Osteocyte (in vitro differentiated cells): ENCODE data around the gene GRIP2. TPM values are rescaled to one million over a fixed set of nuclear protein-coding genes. Genes with fewer than 3 reads are reported as not detected.

Source experiments
- DNase-seq: peaks from one replicate; pipeline ENCODE4 v3.0.0; 2021; ENCODE audit warnings: mixed read lengths; ENCODE audit not compliant: unreplicated experiment; ENCODE audit errors: extremely low spot score
- H3K27ac Mint-ChIP-seq: one replicate; pipeline ENCODE4 v1.8.0; 2021; ENCODE audit warnings: mild to moderate bottlenecking, mixed read lengths; ENCODE audit not compliant: unreplicated experiment
- H3K27me3 Mint-ChIP-seq: one replicate; pipeline ENCODE4 v1.8.0; 2021; ENCODE audit warnings: mixed read lengths; ENCODE audit not compliant: unreplicated experiment
- H3K36me3 Mint-ChIP-seq: one replicate; pipeline ENCODE4 v1.8.0; 2021; ENCODE audit warnings: mixed read lengths; ENCODE audit not compliant: unreplicated experiment
- H3K4me1 Mint-ChIP-seq: one replicate; pipeline ENCODE4 v1.8.0; 2021; ENCODE audit warnings: mixed read lengths; ENCODE audit not compliant: unreplicated experiment
- H3K4me3 Mint-ChIP-seq: one replicate; pipeline ENCODE4 v1.8.0; 2021; ENCODE audit warnings: mild to moderate bottlenecking, moderate library complexity, mixed read lengths; ENCODE audit not compliant: unreplicated experiment
- H3K9me3 Mint-ChIP-seq: one replicate; pipeline ENCODE4 v1.8.0; 2021; ENCODE audit warnings: mixed read lengths; ENCODE audit not compliant: unreplicated experiment
- total RNA-seq: library from RNA; stranded (reverse); gene quantifications from 2 replicates; pipeline ENCODE4 v1.2.1, GENCODE V29; 2021
- TF ChIP-seq, protein P1 (sequence below): fragments of 200-600 bp; sonication (generic); IDR thresholded peaks from 2 replicates; pipeline ENCODE4 v1.5.0; 2021; ENCODE audit warnings: antibody characterized with exemption, mild to moderate bottlenecking, moderate library complexity

Gene GRIP2
- total RNA-seq, 1 donor from 2014 or later = 0.35 TPM

DNA sequence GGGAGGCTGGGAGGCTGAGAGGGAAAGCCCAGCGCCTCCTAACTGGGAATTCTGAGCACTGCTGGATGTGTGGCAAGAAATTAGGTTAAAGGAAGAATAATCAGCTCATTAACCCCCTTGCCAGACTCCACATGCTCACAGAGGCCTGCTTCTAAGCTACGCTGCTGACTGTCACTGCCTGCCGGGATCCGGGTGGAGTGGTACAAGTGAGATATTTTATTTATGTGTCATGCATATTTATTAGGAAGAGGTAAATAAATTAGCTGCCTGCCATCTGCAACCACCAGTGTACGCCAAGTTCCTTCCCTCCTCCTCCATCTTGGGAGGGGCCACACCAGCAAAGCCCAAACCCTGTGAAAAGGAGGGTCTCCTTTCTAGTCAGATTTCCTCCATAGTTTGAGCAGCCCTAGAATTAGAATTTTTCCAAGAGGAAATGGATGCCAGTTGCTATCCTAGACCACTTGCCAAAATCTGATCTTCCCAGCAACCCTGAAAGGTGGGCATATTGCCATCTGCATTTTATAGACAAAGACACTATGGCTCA, 43.5 kb upstream of the GRIP2 start:
- H3K4me3 Mint-ChIP-seq = no peak overlapping the region
- H3K9me3 Mint-ChIP-seq = no peaks in the 10 kb centered on the region
- no peaks in the 10 kb centered on the region for H3K4me1 Mint-ChIP-seq
- H3K27me3 Mint-ChIP-seq = peaks cover 27% of the 10 kb centered on the region
- TF ChIP-seq, protein P1, sequence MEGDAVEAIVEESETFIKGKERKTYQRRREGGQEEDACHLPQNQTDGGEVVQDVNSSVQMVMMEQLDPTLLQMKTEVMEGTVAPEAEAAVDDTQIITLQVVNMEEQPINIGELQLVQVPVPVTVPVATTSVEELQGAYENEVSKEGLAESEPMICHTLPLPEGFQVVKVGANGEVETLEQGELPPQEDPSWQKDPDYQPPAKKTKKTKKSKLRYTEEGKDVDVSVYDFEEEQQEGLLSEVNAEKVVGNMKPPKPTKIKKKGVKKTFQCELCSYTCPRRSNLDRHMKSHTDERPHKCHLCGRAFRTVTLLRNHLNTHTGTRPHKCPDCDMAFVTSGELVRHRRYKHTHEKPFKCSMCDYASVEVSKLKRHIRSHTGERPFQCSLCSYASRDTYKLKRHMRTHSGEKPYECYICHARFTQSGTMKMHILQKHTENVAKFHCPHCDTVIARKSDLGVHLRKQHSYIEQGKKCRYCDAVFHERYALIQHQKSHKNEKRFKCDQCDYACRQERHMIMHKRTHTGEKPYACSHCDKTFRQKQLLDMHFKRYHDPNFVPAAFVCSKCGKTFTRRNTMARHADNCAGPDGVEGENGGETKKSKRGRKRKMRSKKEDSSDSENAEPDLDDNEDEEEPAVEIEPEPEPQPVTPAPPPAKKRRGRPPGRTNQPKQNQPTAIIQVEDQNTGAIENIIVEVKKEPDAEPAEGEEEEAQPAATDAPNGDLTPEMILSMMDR = no peak
- no peak for DNase-seq
- H3K27ac Mint-ChIP-seq = no peak overlapping the region
- no peaks in the 10 kb centered on the region for H3K36me3 Mint-ChIP-seq

DNA sequence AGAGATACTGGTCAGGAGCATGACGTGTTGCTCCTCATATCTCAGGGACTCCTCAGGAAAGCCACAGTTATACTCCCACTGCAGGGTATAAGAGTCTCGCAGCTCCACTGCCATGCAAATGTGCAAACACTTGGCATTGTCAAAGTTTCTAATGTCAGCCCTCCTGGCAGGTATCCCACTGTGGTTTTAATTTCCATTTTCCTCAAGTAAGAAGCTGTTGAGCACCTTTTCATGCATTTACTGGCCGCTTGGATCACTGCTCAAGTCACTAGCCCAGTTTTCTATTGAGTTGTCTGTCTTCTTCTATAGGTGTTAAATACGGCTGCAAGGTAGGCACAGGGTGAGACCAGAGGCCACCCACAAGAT, 41.9 kb upstream of the GRIP2 start:
- no peaks in the 10 kb centered on the region for H3K4me1 Mint-ChIP-seq
- H3K27me3 Mint-ChIP-seq = peaks cover 34% of the 10 kb centered on the region
- H3K36me3 Mint-ChIP-seq = no peaks in the 10 kb centered on the region
- H3K9me3 Mint-ChIP-seq = no peaks in the 10 kb centered on the region
- DNase-seq = no peak
- H3K27ac Mint-ChIP-seq = no peak overlapping the region
- TF ChIP-seq, protein P1 = no peak
- H3K4me3 Mint-ChIP-seq = no peak overlapping the region

GRCh38 chr3:14581334-14582044, 41.3 kb upstream of the GRIP2 start:
- Mint-ChIP-seq H3K9me3 (no peaks in the 10 kb centered on the region), H3K27ac (no peak overlapping the region), H3K36me3 (no peaks in the 10 kb centered on the region), H3K4me3 (no peak overlapping the region), H3K27me3 (peaks cover 33% of the 10 kb centered on the region), H3K4me1 (no peaks in the 10 kb centered on the region)
- no peak for DNase-seq
- TF ChIP-seq, protein P1 = no peak

DNA sequence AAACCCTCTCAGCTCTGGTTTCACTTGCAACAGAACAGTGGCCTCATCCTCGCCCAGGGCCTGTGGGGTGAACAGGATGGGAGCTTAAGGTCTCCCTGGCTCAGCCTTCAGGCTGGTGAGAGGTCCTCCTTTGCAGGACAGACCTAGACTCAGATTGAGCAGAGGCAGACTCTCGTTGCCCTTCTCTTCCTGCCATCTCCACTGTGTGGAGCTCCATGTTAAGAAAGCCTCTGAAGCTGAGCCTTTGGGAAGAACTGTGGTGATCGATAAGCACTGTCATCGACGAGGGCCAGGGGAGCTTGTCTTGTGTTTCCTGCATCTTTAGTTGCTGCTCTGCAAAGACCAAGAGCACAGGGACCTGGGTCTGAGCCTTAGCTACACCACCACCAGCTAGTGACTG, 37.8 kb upstream of the GRIP2 start:
- TF ChIP-seq, protein P1 = no peak
- Mint-ChIP-seq H3K4me3 (no peak overlapping the region), H3K27me3 (peaks cover 27% of the 10 kb centered on the region), H3K9me3 (no peaks in the 10 kb centered on the region), H3K27ac (no peak overlapping the region), H3K36me3 (no peaks in the 10 kb centered on the region), H3K4me1 (no peaks in the 10 kb centered on the region)
- DNase-seq = no peak

GRCh38 chr3:14576163-14576562, 36.0 kb upstream of the GRIP2 start:
- Mint-ChIP-seq H3K9me3 (no peaks in the 10 kb centered on the region), H3K27ac (no peak overlapping the region), H3K27me3 (peaks cover 26% of the 10 kb centered on the region), H3K4me1 (no peaks in the 10 kb centered on the region), H3K36me3 (no peaks in the 10 kb centered on the region), H3K4me3 (no peak overlapping the region)
- DNase-seq = no peak
- TF ChIP-seq, protein P1 = no peak
